ENCODE data around the gene GSN. TPM values are rescaled to one million over a fixed set of nuclear protein-coding genes. Genes with fewer than 3 reads are reported as not detected.

The GSN gene
- total RNA-seq, 1 experiment from 2014 or later = 100 TPM

DNA sequence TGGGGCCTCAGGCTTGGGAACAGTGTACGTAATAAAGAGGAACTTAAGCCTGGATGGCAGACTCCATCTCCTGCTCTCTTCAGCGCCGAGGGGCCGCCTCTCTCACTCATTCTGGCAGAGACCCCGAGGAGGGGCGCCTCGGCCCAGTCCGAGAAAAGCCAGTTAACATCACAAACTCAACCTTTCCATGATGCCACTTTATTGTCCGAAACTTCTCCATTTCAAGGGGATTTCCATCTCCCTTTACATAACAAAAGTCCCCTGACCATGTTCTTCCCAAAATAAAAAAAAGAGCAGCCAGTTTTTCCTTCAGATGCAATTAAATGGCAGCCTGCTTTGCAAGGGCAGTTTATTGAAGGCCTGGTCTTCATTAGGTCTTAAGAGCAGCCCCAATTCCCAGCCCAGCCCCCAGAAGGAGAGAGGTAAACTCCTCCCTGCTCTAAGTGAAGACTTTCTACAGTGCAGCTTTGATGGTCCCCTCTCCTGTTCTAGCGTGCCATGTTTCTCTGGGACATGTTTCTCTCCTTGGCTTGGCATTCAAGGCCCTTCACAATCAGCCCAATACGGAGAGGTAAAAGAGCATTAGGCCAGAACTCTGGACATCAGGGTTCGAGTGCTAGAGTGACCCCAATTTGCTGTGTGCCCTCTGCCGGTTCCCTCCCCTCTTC is 46.8 kb upstream of the GSN start:
- no peaks in the 10 kb centered on the region for H3K4me1 ChIP-seq
- Mint-ChIP-seq H3K36me3 (ENCODE audit: insufficient read depth, unreplicated experiment) (no peaks in the 10 kb centered on the region), H3K27ac (ENCODE audit: unreplicated experiment) (no peak overlapping the region), H3K4me3 (ENCODE audit: unreplicated experiment) (no peak overlapping the region), H3K27me3 (ENCODE audit: insufficient read depth, unreplicated experiment) (no peaks in the 10 kb centered on the region), H3K4me1 (ENCODE audit: low read depth, unreplicated experiment) (peaks cover 6% of the 10 kb centered on the region), H3K9me3 (ENCODE audit: unreplicated experiment) (peaks cover 8% of the 10 kb centered on the region)
- no TSS peak for BruUV-seq (replicated peaks)
- H3K4me3 ChIP-seq (ENCODE audit: low read depth, low read length) = no peak overlapping the region
- ChIA-PET POLR2A (no interaction called here), CTCF (no interaction called here)
- H3K9me3 ChIP-seq = no peaks in the 10 kb centered on the region
- no peaks in the 10 kb centered on the region for H3K27me3 ChIP-seq (replicated peaks; ENCODE audit: control insufficient read depth, insufficient read depth, low read length)
- no peak for DNase-seq
- intact Hi-C loops (cut with micrococcal nuclease; ENCODE audit: unreplicated experiment) = no loop called here
- TF ChIP-seq, protein P1, sequence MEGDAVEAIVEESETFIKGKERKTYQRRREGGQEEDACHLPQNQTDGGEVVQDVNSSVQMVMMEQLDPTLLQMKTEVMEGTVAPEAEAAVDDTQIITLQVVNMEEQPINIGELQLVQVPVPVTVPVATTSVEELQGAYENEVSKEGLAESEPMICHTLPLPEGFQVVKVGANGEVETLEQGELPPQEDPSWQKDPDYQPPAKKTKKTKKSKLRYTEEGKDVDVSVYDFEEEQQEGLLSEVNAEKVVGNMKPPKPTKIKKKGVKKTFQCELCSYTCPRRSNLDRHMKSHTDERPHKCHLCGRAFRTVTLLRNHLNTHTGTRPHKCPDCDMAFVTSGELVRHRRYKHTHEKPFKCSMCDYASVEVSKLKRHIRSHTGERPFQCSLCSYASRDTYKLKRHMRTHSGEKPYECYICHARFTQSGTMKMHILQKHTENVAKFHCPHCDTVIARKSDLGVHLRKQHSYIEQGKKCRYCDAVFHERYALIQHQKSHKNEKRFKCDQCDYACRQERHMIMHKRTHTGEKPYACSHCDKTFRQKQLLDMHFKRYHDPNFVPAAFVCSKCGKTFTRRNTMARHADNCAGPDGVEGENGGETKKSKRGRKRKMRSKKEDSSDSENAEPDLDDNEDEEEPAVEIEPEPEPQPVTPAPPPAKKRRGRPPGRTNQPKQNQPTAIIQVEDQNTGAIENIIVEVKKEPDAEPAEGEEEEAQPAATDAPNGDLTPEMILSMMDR (IDR thresholded peaks at IDR 0.05; ENCODE audit: insufficient read depth in 1 of 2, low read depth in 1 of 2, low read length in 1 of 2, severe bottlenecking in 1 of 2, unreplicated experiment in 1 of 2) = no peak
- no peaks in the 10 kb centered on the region for H3K36me3 ChIP-seq (ENCODE audit: control insufficient read depth, insufficient read depth, low read length)

GRCh38 chr9:121221664-121222055 is 46.3 kb upstream of the GSN start:
- DNase-seq = no peak
- peaks cover 8% of the 10 kb centered on the region for H3K9me3 Mint-ChIP-seq (ENCODE audit: unreplicated experiment)
- intact Hi-C loops (cut with micrococcal nuclease; ENCODE audit: unreplicated experiment) = no loop called here
- H3K27me3 ChIP-seq (replicated peaks; ENCODE audit: control insufficient read depth, insufficient read depth, low read length) = no peaks in the 10 kb centered on the region
- TF ChIP-seq, protein P1 (IDR thresholded peaks at IDR 0.05; ENCODE audit: insufficient read depth in 1 of 2, low read depth in 1 of 2, low read length in 1 of 2, severe bottlenecking in 1 of 2, unreplicated experiment in 1 of 2) = no peak
- H3K4me3 ChIP-seq (ENCODE audit: low read depth, low read length) = no peak overlapping the region
- H3K36me3 Mint-ChIP-seq (ENCODE audit: insufficient read depth, unreplicated experiment) = no peaks in the 10 kb centered on the region
- no peaks in the 10 kb centered on the region for H3K36me3 ChIP-seq (ENCODE audit: control insufficient read depth, insufficient read depth, low read length)
- ChIA-PET POLR2A (no interaction called here), CTCF (no interaction called here)
- no TSS peak for BruUV-seq (replicated peaks)
- H3K4me1 Mint-ChIP-seq (ENCODE audit: low read depth, unreplicated experiment) = peaks cover 6% of the 10 kb centered on the region
- no peaks in the 10 kb centered on the region for H3K9me3 ChIP-seq
- no peaks in the 10 kb centered on the region for H3K27me3 Mint-ChIP-seq (ENCODE audit: insufficient read depth, unreplicated experiment)
- H3K4me1 ChIP-seq = no peaks in the 10 kb centered on the region
- no peak overlapping the region for H3K4me3 Mint-ChIP-seq (ENCODE audit: unreplicated experiment)
- H3K27ac Mint-ChIP-seq (ENCODE audit: unreplicated experiment) = no peak overlapping the region

GRCh38 chr9:121222524-121223171 is 45.3 kb upstream of the GSN start:
- H3K9me3 Mint-ChIP-seq (ENCODE audit: unreplicated experiment) = peaks cover 8% of the 10 kb centered on the region
- Histone ChIP-seq H3K9me3 (no peaks in the 10 kb centered on the region), H3K27me3 (replicated peaks; ENCODE audit: control insufficient read depth, insufficient read depth, low read length) (no peaks in the 10 kb centered on the region), H3K36me3 (ENCODE audit: control insufficient read depth, insufficient read depth, low read length) (no peaks in the 10 kb centered on the region), H3K4me3 (ENCODE audit: low read depth, low read length) (no peak overlapping the region), H3K4me1 (no peaks in the 10 kb centered on the region)
- TF ChIP-seq, protein P1 (IDR thresholded peaks at IDR 0.05; ENCODE audit: insufficient read depth in 1 of 2, low read depth in 1 of 2, low read length in 1 of 2, severe bottlenecking in 1 of 2, unreplicated experiment in 1 of 2) = peak; percentile 35 to 58
- no peak overlapping the region for H3K27ac Mint-ChIP-seq (ENCODE audit: unreplicated experiment)
- no peaks in the 10 kb centered on the region for H3K36me3 Mint-ChIP-seq (ENCODE audit: insufficient read depth, unreplicated experiment)
- BruUV-seq (replicated peaks) = no TSS peak
- CTCF ChIA-PET = no interaction called here
- peak in 1 of 2 experiments; percentile 38 for DNase-seq
- intact Hi-C loops (cut with micrococcal nuclease; ENCODE audit: unreplicated experiment) = no loop called here
- no peak overlapping the region for H3K4me3 Mint-ChIP-seq (ENCODE audit: unreplicated experiment)
- H3K27me3 Mint-ChIP-seq (ENCODE audit: insufficient read depth, unreplicated experiment) = no peaks in the 10 kb centered on the region
- POLR2A ChIA-PET = no interaction called here
- peaks cover 6% of the 10 kb centered on the region for H3K4me1 Mint-ChIP-seq (ENCODE audit: low read depth, unreplicated experiment)
